ENCODE results near the gene TRAM2.

TRAM2 gene

DNA sequence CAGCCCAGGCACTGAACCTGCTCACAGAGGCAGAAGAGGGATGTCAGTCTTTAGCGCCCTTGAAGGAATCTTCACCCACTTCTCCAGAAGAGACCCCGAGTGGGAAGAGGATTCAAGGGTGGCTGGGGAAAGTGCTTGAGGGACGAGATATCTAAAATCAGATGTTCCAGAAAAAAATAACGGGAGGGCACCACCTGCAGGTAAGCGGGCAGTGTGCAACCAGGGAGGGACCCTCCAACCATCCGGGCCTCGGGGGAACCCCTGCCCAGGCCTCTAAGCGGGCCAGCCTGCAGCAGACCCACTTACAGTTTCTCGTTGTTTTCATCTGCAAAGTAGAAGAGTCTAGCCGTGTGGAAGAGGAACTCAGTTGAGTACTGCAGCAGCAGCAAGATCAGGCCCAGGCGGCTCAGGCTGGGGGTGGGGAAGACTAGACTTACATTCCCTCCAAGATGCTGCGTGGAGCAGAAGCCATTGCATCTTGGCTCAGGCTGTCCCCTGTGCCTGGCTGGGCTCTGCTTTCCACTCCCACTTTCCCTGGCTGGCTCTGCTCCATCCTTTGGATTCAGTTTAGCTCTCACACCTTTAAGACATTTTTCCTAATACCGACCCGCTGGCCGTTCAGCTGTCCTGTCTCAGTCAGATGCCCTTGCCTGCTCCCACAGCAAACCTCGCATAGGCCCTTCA, 71.0 kb downstream of the TRAM2 start:
- DNase-seq, result no peak

DNA sequence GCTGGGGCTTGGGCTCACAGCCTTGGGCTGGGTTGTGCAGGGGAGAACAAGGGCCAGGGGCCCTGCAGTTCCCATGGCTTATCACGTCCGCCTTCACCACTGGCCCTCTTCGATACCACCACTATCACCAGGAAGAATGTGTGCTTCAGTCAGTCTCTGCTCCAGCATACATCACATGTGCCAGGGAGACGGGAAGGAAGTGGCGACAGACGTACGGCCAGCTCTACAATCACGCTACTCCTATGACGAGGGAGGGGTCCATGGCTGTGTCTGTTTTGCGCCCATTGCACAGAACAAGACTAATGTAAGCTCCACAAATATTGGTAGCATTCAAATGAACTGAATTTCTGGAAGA, 72.1 kb downstream of the TRAM2 start:
- no peak for DNase-seq

DNA sequence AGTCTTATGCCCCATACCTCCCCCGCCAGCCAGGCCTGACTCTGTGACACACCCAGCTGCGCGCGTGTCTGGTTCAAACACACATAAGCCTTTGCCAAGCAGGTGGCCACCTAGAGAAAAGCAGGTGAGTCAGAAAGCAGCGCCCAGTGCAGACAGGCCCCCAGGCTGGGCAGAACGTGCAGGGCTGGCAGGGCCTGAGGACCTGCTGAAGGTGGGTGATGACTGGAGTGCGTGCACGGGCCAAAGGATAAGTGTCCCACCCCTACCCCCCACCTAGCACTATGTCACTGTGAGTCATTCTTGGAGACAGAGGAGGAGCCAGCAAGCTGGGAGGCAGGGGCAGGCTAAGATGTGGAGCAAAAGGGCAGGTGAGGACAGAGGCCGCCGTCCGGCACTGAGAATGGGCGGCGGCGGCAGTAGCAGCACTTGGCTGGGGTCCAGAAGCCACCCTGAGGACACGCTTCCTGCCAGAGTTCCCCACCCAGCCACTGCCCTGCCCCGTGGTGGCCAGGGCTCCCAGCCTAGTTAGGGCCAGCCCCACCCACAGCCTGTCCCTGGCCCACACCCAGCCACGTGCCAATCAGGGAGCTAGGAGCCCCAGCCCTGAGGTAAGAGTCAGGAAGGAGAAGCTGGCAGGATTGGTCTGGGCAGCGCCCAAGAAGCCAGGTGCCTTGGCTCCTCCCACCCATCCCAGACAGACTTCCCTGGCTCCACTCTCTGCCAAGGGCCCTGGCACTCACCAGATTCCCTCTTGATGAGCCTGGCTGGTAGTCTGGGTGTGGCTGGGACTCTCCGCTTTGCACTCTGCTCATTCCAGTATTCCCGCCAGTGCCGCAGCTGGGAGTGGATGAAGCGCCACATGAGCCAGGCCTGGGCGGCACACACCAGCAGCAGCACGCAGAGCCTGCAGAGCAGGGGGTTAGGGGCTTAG, 72.7 kb downstream of the TRAM2 start:
- DNase-seq, result peak; percentile 51 to 86

GRCh38 chr6:52503323-52503747, 73.5 kb downstream of the TRAM2 start:
- peak in 1 of 2 experiments; percentile 50 for DNase-seq

DNA sequence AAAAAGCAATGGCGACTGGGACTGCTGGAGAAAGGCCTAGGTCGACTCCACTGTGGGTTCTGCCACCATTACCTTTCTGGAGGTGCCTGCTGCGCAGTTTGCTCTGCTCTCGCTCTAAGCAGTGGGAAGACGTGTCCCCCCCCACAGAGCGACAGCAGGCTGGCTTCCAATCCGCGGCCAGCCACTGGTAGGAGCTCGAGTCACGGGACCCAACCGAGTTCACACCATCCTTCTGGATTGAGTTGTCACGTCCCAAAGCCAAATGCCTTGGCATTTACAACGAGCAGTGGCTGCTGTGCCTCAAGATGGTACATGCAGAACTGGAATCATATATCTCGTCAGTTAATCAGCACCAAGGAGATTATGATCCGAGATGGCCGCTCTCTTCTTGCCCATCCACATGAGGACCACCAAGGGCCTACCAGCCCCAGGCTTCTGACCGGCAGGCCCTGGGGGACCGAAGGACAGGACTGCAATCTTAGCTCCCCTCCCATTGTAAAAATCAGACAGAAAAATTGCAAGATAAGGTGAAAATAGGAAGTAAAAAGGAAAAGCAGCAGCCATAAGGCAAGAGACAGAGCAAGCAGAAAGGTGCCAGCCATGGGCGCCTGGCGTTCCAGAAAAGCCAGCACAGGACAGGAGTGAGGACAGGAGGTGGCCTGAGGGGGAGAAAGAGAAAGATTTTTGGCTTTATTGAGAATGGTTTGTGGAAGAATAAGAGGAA, 74.4 kb downstream of the TRAM2 start:
- DNase-seq, result no peak

- DNase-seq, result no peak
These were observed 76.4 kb downstream of the TRAM2 start for GRCh38 chr6:52500238-52501129.

DNA sequence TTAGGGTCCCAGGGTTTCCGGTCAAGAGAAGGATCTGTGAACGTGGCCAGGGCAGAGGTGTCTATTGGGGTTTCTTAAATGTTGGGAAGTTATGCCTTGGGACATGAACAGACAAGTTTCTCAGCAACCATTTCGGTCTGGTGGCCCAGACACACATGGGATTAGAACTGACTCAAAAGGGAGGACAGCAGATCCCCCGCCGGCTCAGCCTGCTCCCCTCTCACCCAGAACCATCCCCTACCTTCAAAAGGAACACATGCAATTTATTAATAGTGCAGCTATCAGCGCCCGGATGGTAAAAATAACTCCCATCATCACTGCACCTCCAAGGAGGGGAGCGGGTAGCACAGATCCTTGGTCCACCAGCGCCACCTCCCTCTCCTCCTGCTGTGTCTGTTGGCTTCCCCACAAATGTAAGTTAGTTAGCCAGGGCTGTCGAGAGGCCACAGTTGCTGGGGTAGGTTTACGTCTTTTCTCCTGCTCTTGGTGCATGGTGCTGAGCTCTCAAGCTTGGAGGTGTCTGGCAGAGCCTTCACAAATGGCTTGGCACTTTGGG, 77.1 kb downstream of the TRAM2 start:
- DNase-seq, result no peak

GRCh38 chr6:52499026-52499425, 77.8 kb downstream of the TRAM2 start:
- DNase-seq, result no peak

DNA sequence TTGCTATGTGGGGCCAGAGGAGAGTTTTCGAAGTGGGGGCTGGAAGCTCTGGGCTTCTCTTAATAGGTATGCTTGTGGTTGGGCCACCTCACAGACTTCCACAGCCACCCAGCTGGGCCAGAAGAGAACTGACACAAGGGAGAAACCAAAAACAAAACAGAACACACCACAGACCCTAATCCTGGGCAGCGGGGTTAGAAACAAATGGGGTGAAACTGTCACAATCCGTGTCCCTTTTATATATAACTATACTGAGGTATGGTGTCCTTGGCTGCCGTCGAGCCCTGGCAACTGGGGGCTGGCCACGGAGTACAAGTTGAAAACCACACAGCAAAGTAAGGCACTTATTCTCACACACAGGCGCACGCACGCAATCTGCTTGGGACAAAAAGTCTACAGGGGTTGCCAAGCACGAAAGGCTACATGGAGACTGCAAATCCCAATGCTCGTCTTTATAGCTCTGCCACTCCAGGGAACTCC, 78.3 kb downstream of the TRAM2 start:
- DNase-seq, result no peak

DNA sequence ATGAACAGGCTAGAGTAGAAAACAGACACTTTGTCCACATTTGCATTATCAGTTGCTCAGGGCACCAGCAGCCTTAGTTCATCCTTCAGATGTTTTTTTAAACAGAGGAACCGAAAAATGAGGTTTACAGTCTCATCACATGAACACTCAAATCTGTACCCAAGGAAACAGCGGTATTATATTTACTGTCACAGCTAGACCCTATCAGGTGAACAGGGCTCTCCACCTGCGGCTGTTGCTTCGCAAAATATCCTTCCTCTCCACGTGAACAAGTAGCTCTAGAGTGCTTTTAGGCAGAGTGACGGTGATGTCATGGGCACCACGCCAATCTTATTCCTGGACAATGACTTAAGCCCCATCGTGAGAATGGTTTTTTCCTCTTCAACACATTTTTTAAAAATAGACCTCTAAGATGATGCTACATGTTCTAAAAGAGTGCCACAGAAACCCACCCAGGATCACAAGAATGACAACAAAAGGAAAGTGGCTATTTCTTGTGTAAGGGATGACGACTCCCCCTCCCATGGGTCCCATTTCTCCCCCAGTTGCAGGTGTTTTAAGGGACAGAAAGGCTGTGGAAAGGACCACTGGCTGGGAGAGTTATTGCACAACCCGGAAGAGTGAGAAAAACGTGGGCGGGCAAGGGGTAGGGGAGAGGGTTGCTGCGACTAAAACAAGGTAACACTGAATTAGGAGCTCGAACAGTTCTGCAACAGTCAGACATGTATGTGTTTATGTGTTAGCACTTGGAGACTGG, 79.0 kb downstream of the TRAM2 start:
- DNase-seq, result no peak

DNA sequence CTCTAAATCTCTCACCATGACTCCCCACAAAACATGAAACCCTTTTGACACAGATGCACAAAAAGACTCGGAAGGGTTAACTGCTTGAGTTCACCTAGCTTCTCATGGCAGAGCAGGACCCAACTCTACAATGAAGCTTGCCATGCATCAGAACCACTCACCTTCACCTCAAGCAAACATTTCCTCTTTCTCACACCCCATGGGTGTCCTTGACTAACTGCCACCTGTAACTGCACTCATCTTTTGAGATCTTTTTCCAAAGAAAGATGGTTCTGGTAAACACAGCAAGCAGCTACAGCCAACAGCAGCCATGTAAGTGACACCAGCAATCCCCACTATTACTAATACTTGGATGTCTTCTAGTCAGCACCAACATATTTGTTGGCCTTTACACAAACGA, 80.2 kb downstream of the TRAM2 start:
- no peak for DNase-seq

- no peak for DNase-seq
These were observed 80.9 kb downstream of the TRAM2 start for GRCh38 chr6:52495922-52496321.

- DNase-seq, result no peak
These were observed 82.4 kb downstream of the TRAM2 start for GRCh38 chr6:52494298-52495072.

DNA sequence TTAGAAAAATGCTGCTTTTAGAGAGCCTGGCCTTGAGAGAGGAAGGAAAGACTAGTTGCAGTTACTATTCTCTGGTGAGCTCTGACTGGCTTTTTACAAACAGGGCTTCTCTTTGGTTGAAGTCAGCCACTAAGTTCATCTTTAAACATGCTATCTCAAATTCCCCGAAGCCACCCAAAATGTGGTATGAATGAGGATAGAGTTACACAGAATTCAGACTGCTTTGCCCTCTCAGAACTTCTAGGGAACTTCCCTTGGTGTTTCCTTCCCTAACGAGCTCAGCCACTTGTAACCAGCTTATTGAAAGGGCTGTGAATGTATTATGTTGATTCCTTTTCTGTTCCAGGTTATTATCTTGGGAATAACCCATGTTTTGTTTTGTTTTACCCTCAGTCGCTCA, 83.2 kb downstream of the TRAM2 start:
- DNase-seq, result no peak

DNA sequence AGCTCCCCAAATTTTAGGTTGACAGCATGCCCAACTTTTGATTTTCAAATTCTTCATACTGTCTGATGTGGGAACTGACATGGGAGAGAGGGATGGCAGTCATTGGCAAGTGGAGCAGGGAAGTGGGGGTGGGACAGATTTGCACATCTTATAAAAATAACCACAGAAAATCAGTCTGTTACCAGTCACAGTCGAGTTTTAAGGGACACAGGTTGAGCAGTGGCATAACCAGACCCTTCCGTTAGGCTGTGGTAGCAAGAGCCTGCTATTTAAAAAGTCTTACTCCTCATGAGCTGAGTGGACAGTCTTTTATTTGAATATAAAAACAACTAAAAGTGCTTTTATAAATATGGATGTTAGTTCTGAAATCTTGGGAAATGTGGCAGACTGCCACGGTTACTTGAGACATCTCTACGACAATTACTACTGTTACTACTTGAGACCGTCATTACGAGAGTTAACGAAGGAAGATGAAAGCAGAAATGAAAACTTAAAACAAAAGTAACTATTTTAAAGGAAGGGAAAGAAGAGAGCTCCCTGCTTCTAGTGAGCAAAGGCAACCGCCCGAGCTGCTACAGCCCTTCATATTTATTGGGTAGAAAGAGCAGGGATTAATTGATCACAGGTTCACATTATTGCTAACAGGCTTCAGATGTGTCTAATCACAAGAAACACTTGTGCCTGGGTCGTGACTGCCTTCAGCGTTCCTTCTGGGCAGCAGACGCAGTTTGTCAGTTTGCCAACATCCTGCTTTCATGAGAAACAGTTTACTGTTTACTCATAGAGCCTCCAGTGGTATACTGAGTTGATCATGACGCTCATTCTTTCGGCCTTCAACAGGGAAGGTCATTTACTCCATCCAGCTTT, 85.4 kb downstream of the TRAM2 start:
- no peak for DNase-seq

DNA sequence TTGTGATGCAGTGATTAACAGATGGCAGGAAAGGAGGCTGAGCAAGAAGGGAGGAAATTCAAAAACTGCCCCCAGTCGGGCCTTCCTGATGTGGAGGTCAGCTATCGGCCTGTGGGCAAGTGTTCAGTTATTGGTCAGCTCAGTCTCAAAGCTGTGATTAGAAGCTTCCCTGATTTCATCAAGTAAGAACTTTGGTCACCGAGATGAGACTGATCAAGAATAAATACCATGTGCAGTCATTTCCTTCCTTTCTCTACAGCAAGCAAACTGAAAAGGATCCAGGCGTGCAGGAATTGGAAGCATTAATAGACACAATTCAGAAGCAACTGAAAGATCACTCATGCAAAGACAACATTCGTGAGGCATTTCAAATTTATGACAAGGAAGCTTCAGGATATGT, 87.0 kb downstream of the TRAM2 start:
- no peak for DNase-seq

DNA sequence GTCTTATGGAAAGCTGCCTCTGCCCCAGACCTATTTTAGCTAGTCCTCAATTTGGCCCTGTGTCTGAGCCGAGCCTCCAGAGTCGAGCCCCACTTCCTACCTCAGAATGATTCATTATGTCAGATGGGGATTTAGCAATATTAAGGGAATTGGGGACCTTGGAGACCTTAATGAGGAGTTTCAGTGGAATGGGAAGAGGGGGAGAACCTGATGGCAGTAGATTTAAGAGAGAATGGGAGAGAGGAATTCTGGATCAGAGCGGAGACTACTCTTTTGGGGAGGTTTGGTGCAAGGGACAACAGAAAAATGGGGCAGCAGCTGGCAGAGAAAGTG, 93.2 kb downstream of the TRAM2 start:
- DNase-seq, result no peak

- DNase-seq, result no peak
These were observed 93.8 kb downstream of the TRAM2 start for GRCh38 chr6:52482903-52483670.

- no peak for DNase-seq
These were observed 101.6 kb downstream of the TRAM2 start for GRCh38 chr6:52475307-52475706.

Measured in NCI-H526 (cell line).